GM12878 (cell line): Measurements from ENCODE around the gene MPV17. TPM values are rescaled to one million over a fixed set of nuclear protein-coding genes. Genes with fewer than 3 reads are reported as not detected.
"Not testable (repeated sequence)": the region's sequence is repeated elsewhere in the genome, so short reads cannot be mapped to it uniquely, and the experiment has no call there.

ENCODE experiments used
- ATAC-seq: fragments of 200-7000 bp; cut with Tn5 transposase; 3 replicates; pipeline ENCODE4 v1.9.1; 2020; ENCODE audit warnings: mild to moderate bottlenecking, moderate library complexity
- BruUV-seq: library from RNA; stranded (reverse); fragments of 400-500 nt; replicated peaks from 2 replicates; lab custom pipeline; 2021; lab: Mats Ljungman, UMichigan
- CTCF ChIA-PET: fragments of 300-600 bp; sonication (Branson Sonifier 250); formaldehyde crosslinking; extraction: SDS; loops from one replicate; lab custom pipeline; 2021; ENCODE audit warnings: inconsistent platforms; lab: Yijun Ruan, JAX
- POLR2A ChIA-PET: fragments of 350-600 bp; formaldehyde crosslinking; extraction: SDS; loops from one replicate; lab custom pipeline; 2021; ENCODE audit warnings: inconsistent platforms; lab: Charles Lee
- RAD21 ChIA-PET: fragments of 300-600 bp; sonication (Branson Sonifier 250); formaldehyde crosslinking; loops from one replicate; lab custom pipeline; 2023; ENCODE audit warnings: antibody characterized with exemption; ENCODE audit not compliant: unreplicated experiment; lab: Charles Lee
- SMC1A ChIA-PET: fragments of 300-600 bp; sonication (Branson Sonifier 250); formaldehyde crosslinking; loops from one replicate; lab custom pipeline; 2023; ENCODE audit not compliant: unreplicated experiment, uncharacterized antibody; lab: Charles Lee
- DNase-seq: peaks from one replicate; pipeline ENCODE4 v3.0.0-alpha.2; 2011; ENCODE audit warnings: low read depth, low spot score
- FAIRE-seq: peaks from 3 replicates; lab custom pipeline; 2011; peaks lifted over from hg19 to GRCh38; lab: Jason Lieb, UNC
- H2AFZ ChIP-seq: 2 replicates; pipeline ENCODE4 v1.6.0; 2011; ENCODE audit warnings: low read depth, low read length, control low read depth; ENCODE audit not compliant: control insufficient read depth
- H3K27ac ChIP-seq: 2 replicates; pipeline ENCODE4 v1.5.1; 2011; ENCODE audit warnings: control low read depth; ENCODE audit not compliant: control insufficient read depth, insufficient read depth
- H3K27me3 ChIP-seq, 2 experiments: replicated peaks in 1 of 2; 2 replicates each; pipeline versions ENCODE4 v1.6.0 to v1.6.1; 2011; ENCODE audit warnings: low read length in 1 of 2; ENCODE audit not compliant: control insufficient read depth in 2 of 2, insufficient read depth in 2 of 2
- H3K36me3 ChIP-seq, 2 experiments: 2 replicates each; pipeline ENCODE4 v1.5.1; 2011; ENCODE audit warnings: low read length in 1 of 2; ENCODE audit not compliant: control insufficient read depth in 2 of 2, insufficient read depth in 2 of 2
- H3K4me1 ChIP-seq: 2 replicates; pipeline ENCODE4 v1.6.1; 2011; ENCODE audit warnings: mild to moderate bottlenecking, low read length, moderate library complexity, mixed read lengths; ENCODE audit not compliant: control insufficient read depth, insufficient read depth
- H3K4me2 ChIP-seq: 2 replicates; pipeline ENCODE4 v1.6.0; 2011; ENCODE audit warnings: control low read depth; ENCODE audit not compliant: control insufficient read depth, insufficient read depth
- H3K4me3 ChIP-seq: fragments of 200-600 bp; sonication (generic); 2 replicates; pipeline ENCODE4 v1.5.1; 2016
- H3K79me2 ChIP-seq: 2 replicates; pipeline ENCODE4 v1.6.0; 2011; ENCODE audit warnings: low read length; ENCODE audit not compliant: control insufficient read depth, insufficient read depth
- H3K9ac ChIP-seq: 2 replicates; pipeline ENCODE4 v1.8.0; 2011; ENCODE audit warnings: low read length, control low read depth, mixed read lengths; ENCODE audit not compliant: control insufficient read depth, insufficient read depth
- H3K9me3 ChIP-seq: replicated peaks from 3 replicates; pipeline ENCODE4 v1.5.1; 2011; ENCODE audit warnings: mild to moderate bottlenecking, low read length; ENCODE audit not compliant: control insufficient read depth, insufficient read depth
- H4K20me1 ChIP-seq: 2 replicates; pipeline ENCODE4 v1.6.0; 2011; ENCODE audit not compliant: control insufficient read depth, insufficient read depth
- CHD4 ChIP-seq: fragments of 200-600 bp; sonication (generic); IDR thresholded peaks from 2 replicates; pipeline ENCODE4 v1.6.1; 2016; ENCODE audit warnings: mild to moderate bottlenecking
- EP300 ChIP-seq, 2 experiments: fragments of 150-350 bp in 1 of 2; IDR thresholded peaks; 2 replicates each; pipeline ENCODE4 v1.6.1; 2011 to 2012; ENCODE audit warnings: low read depth in 2 of 2, low read length in 2 of 2, borderline replicate concordance in 1 of 2, improper control_type of control experiment in 1 of 2, inconsistent platforms in 1 of 2; ENCODE audit not compliant: control insufficient read depth in 1 of 2
- ETV6 ChIP-seq, 2 experiments: fragments of 450-650 bp in 1 of 2; IDR thresholded peaks in 1 of 2; conservative IDR thresholded peaks in 1 of 2; 2 replicates each; pipeline ENCODE4 v1.6.1; 2014; ENCODE audit warnings: antibody characterized with exemption in 1 of 2, borderline replicate concordance in 1 of 2, low read depth in 1 of 2, mild to moderate bottlenecking in 1 of 2, moderate library complexity in 1 of 2
- SP1 ChIP-seq: IDR thresholded peaks from one replicate; pipeline ENCODE4 v1.6.1; 2011; ENCODE audit warnings: low read depth, low read length
- ZNF24 ChIP-seq: fragments of 450-650 bp; IDR thresholded peaks from 2 replicates; pipeline ENCODE4 v1.6.1; 2017; ENCODE audit warnings: antibody characterized with exemption, mild to moderate bottlenecking
- WGBS: methylation state at CpG from one replicate; pipeline ENCODE4 v1.1.6; 2016; ENCODE audit warnings: low lambda C conversion rate; ENCODE audit not compliant: insufficient replicate concordance, insufficient coverage; ENCODE audit errors: missing lambda C conversion rate; 5-methylcytosine and 5-hydroxymethylcytosine counted together
- in situ Hi-C: fragments of 300-500 bp; cut with MboI; formaldehyde crosslinking; loops from 9 replicates; pipeline ENCODE4 v1.14.3; 2018; ENCODE audit warnings: mixed read lengths
- intact Hi-C: fragments of 100-400 bp; cut with micrococcal nuclease; formaldehyde crosslinking; loops from one replicate; pipeline ENCODE4 v1.14.2; 2022; ENCODE audit not compliant: unreplicated experiment
- polyA plus RNA-seq, 11 experiments: library from polyadenylated mRNA; depleted of rRNA in 4 of 11; unstranded in 6 of 11; stranded (reverse) in 5 of 11; fragments of >200 nt; fragmentation: Nextera tagmentation in 4 of 11; fragmentation: Illumina TruSeq in 1 of 11; extraction: Ambion mirVana in 4 of 11; extraction: Trizol in 1 of 11; gene quantifications; 1 replicate in 1 of 11; 2 replicates in 10 of 11; pipeline versions ENCODE4 v1.2.1 to v1.2.3, GENCODE V29; 2011 to 2016; ENCODE audit warnings: inconsistent platforms in 2 of 11, missing spikeins in 2 of 11, low read depth in 1 of 11
- total RNA-seq, 4 experiments: library from RNA; depleted of rRNA in 3 of 4; stranded (reverse); fragments of >200 nt in 3 of 4; fragmentation: Illumina TruSeq in 1 of 4; extraction: Trizol in 1 of 4; gene quantifications; 2 replicates each; pipeline versions ENCODE4 v1.2.1 to v1.2.3, GENCODE V29; 2013 to 2021
- TF ChIP-seq, protein P1 (sequence below): IDR thresholded peaks from 2 replicates; pipeline ENCODE4 v1.6.1; 2011; ENCODE audit warnings: borderline replicate concordance, low read depth, mild to moderate bottlenecking, moderate library complexity, low read length; ENCODE audit not compliant: insufficient read depth, poor library complexity, severe bottlenecking
- TF ChIP-seq, protein P2 (sequence below): fragments of 450-650 bp; IDR thresholded peaks from 2 replicates; pipeline ENCODE4 v1.6.1; 2017; ENCODE audit warnings: mild to moderate bottlenecking, moderate library complexity

MPV17 gene
- total and polyA plus RNA-seq, 10 of the 15 experiments (the other 5 are each of a cell fraction or from before 2014, with no cell fraction given), result 63.4 to 143 (median 89.0) TPM

DNA sequence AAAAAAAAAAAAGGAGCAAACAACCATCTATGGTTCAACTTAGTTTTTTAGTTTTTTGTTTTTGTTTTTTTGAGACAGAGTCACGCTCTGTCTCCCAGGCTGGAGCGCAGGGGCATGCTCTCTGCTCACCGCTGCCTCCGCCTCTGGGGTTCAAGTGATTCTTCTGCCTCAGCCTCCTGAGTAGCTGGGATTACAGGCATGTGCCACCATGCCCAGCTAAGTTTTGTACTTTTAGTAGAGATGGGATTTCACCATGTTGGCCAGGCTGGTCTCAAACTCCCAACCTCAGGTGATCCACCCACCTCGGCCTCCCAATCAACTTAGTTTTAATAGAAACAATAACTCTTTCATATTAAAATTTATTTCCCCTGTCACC, 30.5 kb upstream of the MPV17 start:
- intact Hi-C loops, result loop anchor here (10.0 kb wide), 1 partner anchor 139 kb away; the partner anchor contains the start of genes ATRAID, CAD and SLC5A6
- in situ Hi-C loops, H3K9ac ChIP-seq, BruUV-seq, H3K27me3 ChIP-seq, H2AFZ ChIP-seq, H3K27ac ChIP-seq, H4K20me1 ChIP-seq, ATAC-seq, FAIRE-seq, H3K4me3 ChIP-seq, H3K36me3 ChIP-seq, H3K4me2 ChIP-seq, H3K9me3 ChIP-seq, H3K4me1 ChIP-seq, DNase-seq: not testable (repeated sequence)
- CTCF ChIA-PET, result interaction anchor here (1.2 to 3.3 kb wide), 5 partner anchors 9 to 330 kb away, joined by 5 to 7 read pairs (median 7); no protein-coding TSS in a partner anchor
- peaks cover 72% of the 10 kb centered on the region for H3K79me2 ChIP-seq
- SMC1A ChIA-PET, result interaction anchor here (0.6 to 2.6 kb wide), 4 partner anchors 10 to 39 kb away, joined by 3 to 9 read pairs (median 4); partner anchors contain the start of gene EIF2B4
- 94% methylated on average over 5 of the region's 5 CpGs for WGBS
- RAD21 ChIA-PET, result interaction anchor here (0.7 kb wide), 1 partner anchor 92 kb away, joined by 3 read pairs; no protein-coding TSS in a partner anchor
- POLR2A ChIA-PET, result interaction anchor here (1.2 to 1.7 kb wide), 3 partner anchors 10 to 74 kb away, joined by 4 read pairs; partner anchors contain the start of genes EIF2B4 and SNX17

DNA sequence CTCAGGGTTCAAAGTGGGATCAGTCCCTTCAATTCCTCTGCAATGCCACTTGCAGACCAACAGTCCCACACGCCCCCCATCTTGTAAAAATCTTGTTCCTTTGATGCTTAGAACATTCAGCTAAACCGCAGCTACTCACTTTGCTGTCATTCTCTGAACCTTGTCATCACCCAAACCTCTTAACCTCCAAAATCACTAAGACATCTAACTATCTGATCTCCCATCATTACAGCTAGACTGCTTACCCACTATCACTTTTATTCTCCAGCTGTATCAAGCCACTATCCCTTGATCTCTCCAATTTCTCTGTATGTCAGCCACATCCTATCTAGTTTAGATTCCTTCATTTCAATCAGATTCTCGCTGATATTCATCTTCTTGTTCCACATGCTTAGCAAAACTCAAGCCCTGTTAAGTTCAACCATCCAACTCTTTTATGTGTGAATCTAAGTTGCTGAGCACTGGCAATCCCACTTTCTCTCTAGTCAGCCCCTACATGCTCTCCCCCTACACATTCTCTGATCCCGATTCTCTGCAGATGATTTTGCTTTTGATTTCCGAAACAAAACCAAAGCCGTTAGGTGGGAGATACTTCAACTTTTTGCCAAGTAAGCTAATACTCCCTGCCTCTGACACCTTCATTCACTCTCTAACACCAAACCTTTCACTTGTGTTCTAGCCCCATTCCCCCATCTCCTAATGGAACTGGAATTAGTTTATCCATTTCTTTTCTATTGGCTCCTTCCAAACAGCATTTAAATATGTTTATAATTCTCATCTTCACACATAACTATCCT, 29.1 kb upstream of the MPV17 start:
- ChIA-PET CTCF (interaction anchor here (0.9 to 3.3 kb wide), 4 partner anchors 19 to 79 kb away, joined by 3 to 7 read pairs (median 4); partner anchors contain the start of gene SNX17), POLR2A (interaction anchor here (0.7 to 1.7 kb wide), 3 partner anchors 17 to 76 kb away, joined by 3 to 4 read pairs (median 3); no protein-coding TSS in a partner anchor), RAD21 (no interaction called here), SMC1A (interaction anchor here (0.6 to 2.6 kb wide), 4 partner anchors 18 to 29 kb away, joined by 3 to 9 read pairs (median 4); partner anchors contain the start of genes EIF2B4, SNX17 and ZNF513)
- H3K4me2 ChIP-seq, result peak overlapping the region; percentile 19; the same call in 1 of the 2 replicates
- no peaks in the 10 kb centered on the region; the same call in 1 of the 2 replicates for H3K4me1 ChIP-seq
- ATAC-seq (no peak), FAIRE-seq (no peak), DNase-seq (no peak)
- no peak overlapping the region for H3K9ac ChIP-seq
- no peak overlapping the region for H2AFZ ChIP-seq
- no peak overlapping the region for H3K27ac ChIP-seq
- H3K36me3 ChIP-seq, result no peaks in the 10 kb centered on the region; a peak in 1 of 4 replicates
- intact Hi-C loops (loop anchor here (10.0 kb wide), 1 partner anchor 137 kb away; the partner anchor contains the start of genes ATRAID, CAD and SLC5A6), in situ Hi-C loops (no loop called here)
- 88% methylated on average over 6 of the region's 6 CpGs for WGBS
- H3K4me3 ChIP-seq, result no peak overlapping the region
- no peaks in the 10 kb centered on the region for H3K27me3 ChIP-seq
- TSS peak; percentile 12 for BruUV-seq
- H3K9me3 ChIP-seq, result no peaks in the 10 kb centered on the region
- H3K79me2 ChIP-seq, result peaks cover 67% of the 10 kb centered on the region
- no peaks in the 10 kb centered on the region for H4K20me1 ChIP-seq
- no peak for TF ChIP-seq CHD4
- TF ChIP-seq, protein P1, sequence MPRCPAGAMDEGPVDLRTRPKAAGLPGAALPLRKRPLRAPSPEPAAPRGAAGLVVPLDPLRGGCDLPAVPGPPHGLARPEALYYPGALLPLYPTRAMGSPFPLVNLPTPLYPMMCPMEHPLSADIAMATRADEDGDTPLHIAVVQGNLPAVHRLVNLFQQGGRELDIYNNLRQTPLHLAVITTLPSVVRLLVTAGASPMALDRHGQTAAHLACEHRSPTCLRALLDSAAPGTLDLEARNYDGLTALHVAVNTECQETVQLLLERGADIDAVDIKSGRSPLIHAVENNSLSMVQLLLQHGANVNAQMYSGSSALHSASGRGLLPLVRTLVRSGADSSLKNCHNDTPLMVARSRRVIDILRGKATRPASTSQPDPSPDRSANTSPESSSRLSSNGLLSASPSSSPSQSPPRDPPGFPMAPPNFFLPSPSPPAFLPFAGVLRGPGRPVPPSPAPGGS, result no peak
- TF ChIP-seq EP300 (IDR thresholded peaks at IDR 0.05; ENCODE audit: borderline replicate concordance in 1 of 2, control insufficient read depth in 1 of 2, low read depth in 2 of 2, low read length in 2 of 2), result no peak
- TF ChIP-seq, protein P2, sequence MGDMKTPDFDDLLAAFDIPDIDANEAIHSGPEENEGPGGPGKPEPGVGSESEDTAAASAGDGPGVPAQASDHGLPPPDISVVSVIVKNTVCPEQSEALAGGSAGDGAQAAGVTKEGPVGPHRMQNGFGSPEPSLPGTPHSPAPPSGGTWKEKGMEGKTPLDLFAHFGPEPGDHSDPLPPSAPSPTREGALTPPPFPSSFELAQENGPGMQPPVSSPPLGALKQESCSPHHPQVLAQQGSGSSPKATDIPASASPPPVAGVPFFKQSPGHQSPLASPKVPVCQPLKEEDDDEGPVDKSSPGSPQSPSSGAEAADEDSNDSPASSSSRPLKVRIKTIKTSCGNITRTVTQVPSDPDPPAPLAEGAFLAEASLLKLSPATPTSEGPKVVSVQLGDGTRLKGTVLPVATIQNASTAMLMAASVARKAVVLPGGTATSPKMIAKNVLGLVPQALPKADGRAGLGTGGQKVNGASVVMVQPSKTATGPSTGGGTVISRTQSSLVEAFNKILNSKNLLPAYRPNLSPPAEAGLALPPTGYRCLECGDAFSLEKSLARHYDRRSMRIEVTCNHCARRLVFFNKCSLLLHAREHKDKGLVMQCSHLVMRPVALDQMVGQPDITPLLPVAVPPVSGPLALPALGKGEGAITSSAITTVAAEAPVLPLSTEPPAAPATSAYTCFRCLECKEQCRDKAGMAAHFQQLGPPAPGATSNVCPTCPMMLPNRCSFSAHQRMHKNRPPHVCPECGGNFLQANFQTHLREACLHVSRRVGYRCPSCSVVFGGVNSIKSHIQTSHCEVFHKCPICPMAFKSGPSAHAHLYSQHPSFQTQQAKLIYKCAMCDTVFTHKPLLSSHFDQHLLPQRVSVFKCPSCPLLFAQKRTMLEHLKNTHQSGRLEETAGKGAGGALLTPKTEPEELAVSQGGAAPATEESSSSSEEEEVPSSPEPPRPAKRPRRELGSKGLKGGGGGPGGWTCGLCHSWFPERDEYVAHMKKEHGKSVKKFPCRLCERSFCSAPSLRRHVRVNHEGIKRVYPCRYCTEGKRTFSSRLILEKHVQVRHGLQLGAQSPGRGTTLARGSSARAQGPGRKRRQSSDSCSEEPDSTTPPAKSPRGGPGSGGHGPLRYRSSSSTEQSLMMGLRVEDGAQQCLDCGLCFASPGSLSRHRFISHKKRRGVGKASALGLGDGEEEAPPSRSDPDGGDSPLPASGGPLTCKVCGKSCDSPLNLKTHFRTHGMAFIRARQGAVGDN, result no peak
- no peak for TF ChIP-seq ZNF24
- TF ChIP-seq ETV6 (conservative IDR thresholded peaks at IDR 0.05 in 1 of 2, IDR thresholded peaks at IDR 0.05 in 1 of 2; ENCODE audit: borderline replicate concordance in 1 of 2, low read depth in 1 of 2), result no peak
- TF ChIP-seq SP1, result no peak
